ENCODE results near the gene ZAR1L. TPM values are rescaled to one million over a fixed set of nuclear protein-coding genes. Genes with fewer than 3 reads are reported as not detected.

The ZAR1L gene
- total and polyA plus RNA-seq, 2 of the 4 experiments (the other 2 are of a cell fraction) = not detected

GRCh38 chr13:32317716-32318465 is 2.7 kb upstream of the ZAR1L start:
- no peak overlapping the region for H3K27ac ChIP-seq (ENCODE audit: insufficient read depth, low read length)
- POLR2A ChIA-PET (ENCODE audit: unreplicated experiment) = no interaction called here

More at GRCh38 chr13:32317716-32318465, 2.7 kb upstream of the ZAR1L start:
- H4K91ac ChIP-seq (ENCODE audit: insufficient read depth, low read depth, low read length) = no peak overlapping the region
- in situ Hi-C loops (cut with MboI; ENCODE audit: low sequenced_read_pairs) = no loop called here
- CTCF ChIA-PET = interaction anchor here (1.4 kb wide), 1 partner anchor 316 kb away, joined by 4 read pairs; no protein-coding TSS in a partner anchor
- H2BK5ac ChIP-seq (ENCODE audit: low read depth, low read length, poor library complexity, severe bottlenecking) = no peak overlapping the region
- no TSS peak for BruUV-seq (replicated peaks)
- H2BK120ac ChIP-seq (ENCODE audit: low read depth, low read length) = no peak overlapping the region
- no peak overlapping the region for H2AK5ac ChIP-seq (ENCODE audit: low read depth, low read length)
- H2AK9ac ChIP-seq (replicated peaks; ENCODE audit: low read depth, low read length, poor library complexity) = no peak overlapping the region
- ATAC-seq (ENCODE audit: low read depth) = no peak
- no peak overlapping the region for H3K4me3 ChIP-seq (ENCODE audit: insufficient read depth, low read depth, low read length)
- H3K56ac ChIP-seq (ENCODE audit: extremely low read depth, insufficient read depth, low read length) = no peak overlapping the region
- no peak overlapping the region for H3K4me2 ChIP-seq (ENCODE audit: low read depth, low read length)
- no peaks in the 10 kb centered on the region for H4K20me1 ChIP-seq (ENCODE audit: insufficient read depth, low read length)
- no peak overlapping the region for H2BK15ac ChIP-seq (ENCODE audit: low read depth, low read length)
- H2AFZ ChIP-seq (replicated peaks; ENCODE audit: low read length, poor library complexity) = no peak overlapping the region
- no peak overlapping the region for H3K14ac ChIP-seq (replicated peaks; ENCODE audit: low read depth, low read length)
- intact Hi-C loops (cut with micrococcal nuclease) = loop anchor here (5.0 kb wide), 1 partner anchor 219 kb away; the partner anchor contains the start of gene N4BP2L2
- H3K23ac ChIP-seq (ENCODE audit: low read depth, low read length) = no peak overlapping the region
- WGBS, 2 experiments (ENCODE audit: extremely low coverage in 2 of 2, insufficient read length in 1 of 2) = no CpG with 5 or more reads among the region's 2 CpGs
- peaks cover 3% of the 10 kb centered on the region for H3K4me1 ChIP-seq (ENCODE audit: control insufficient read depth, insufficient read depth, low read length)
- dilution Hi-C loops (cut with HindIII; ENCODE audit: low sequenced_read_pairs, unreplicated experiment) = no loop called here
- no peak overlapping the region for H3K9ac ChIP-seq (ENCODE audit: low read depth, low read length)
- no peaks in the 10 kb centered on the region for H3K9me3 ChIP-seq (ENCODE audit: control insufficient read depth, insufficient read depth, low read length)
- H2BK20ac ChIP-seq (ENCODE audit: low read depth, low read length) = no peak overlapping the region
- H3K4ac ChIP-seq (ENCODE audit: low read depth, low read length) = no peak overlapping the region
- 0 out of 4 replicates have a peak overlapping the region, but pooled peaks of 1 of the 2 experiments have one; percentile 40 for H4K8ac ChIP-seq (ENCODE audit: low read depth in 2 of 2, low read length in 2 of 2)
- H4K5ac ChIP-seq (ENCODE audit: low read depth, low read length) = no peak overlapping the region
- no peak for DNase-seq
- no peaks in the 10 kb centered on the region for H3K27me3 ChIP-seq (ENCODE audit: control insufficient read depth, insufficient read depth, low read length)
- TF ChIP-seq RAD21 (IDR thresholded peaks at IDR 0.05; ENCODE audit: low read length) (no peak), MAFK (IDR thresholded peaks at IDR 0.05; ENCODE audit: low read depth, low read length) (no peak), POLR2A (IDR thresholded peaks at IDR 0.05; ENCODE audit: low read depth, low read length) (no peak), CTCF (conservative IDR thresholded peaks at IDR 0.05; ENCODE audit: low read depth, low read length) (no peak), MAZ (IDR thresholded peaks at IDR 0.05; ENCODE audit: borderline replicate concordance, low read depth, low read length) (no peak)
- TF ChIP-seq, protein P1, sequence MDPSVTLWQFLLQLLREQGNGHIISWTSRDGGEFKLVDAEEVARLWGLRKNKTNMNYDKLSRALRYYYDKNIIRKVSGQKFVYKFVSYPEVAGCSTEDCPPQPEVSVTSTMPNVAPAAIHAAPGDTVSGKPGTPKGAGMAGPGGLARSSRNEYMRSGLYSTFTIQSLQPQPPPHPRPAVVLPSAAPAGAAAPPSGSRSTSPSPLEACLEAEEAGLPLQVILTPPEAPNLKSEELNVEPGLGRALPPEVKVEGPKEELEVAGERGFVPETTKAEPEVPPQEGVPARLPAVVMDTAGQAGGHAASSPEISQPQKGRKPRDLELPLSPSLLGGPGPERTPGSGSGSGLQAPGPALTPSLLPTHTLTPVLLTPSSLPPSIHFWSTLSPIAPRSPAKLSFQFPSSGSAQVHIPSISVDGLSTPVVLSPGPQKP (IDR thresholded peaks at IDR 0.05; ENCODE audit: borderline replicate concordance, low read depth, low read length) = no peak
- no peak overlapping the region for H3K18ac ChIP-seq (ENCODE audit: low read depth, low read length)
- peaks cover 3 to 23% of the 10 kb centered on the region in 2 experiments; a peak in 3 of 4 replicates for H3K79me1 ChIP-seq (ENCODE audit: low read depth in 1 of 2, low read length in 2 of 2)
- H3K9me1 ChIP-seq (ENCODE audit: insufficient read depth, low read length) = no peaks in the 10 kb centered on the region; the same call in 1 of the 2 replicates
- no peaks in the 10 kb centered on the region for H3K36me3 ChIP-seq (ENCODE audit: control insufficient read depth, insufficient read depth, low read length)
